Panc1 (cell line): ENCODE data around the gene CES4A. TPM values are rescaled to one million over a fixed set of nuclear protein-coding genes. Genes with fewer than 3 reads are reported as not detected.

Experiments used
- ATAC-seq: fragments of 200-7000 bp; cut with Tn5 transposase; 2 replicates; pipeline ENCODE4 v1.9.1; 2020; ENCODE audit warnings: mild to moderate bottlenecking, moderate library complexity
- BruUV-seq: library from RNA; stranded (reverse); fragments of 400-500 nt; replicated peaks from 2 replicates; lab custom pipeline; 2021; lab: Mats Ljungman, UMichigan
- CTCF ChIA-PET: fragments of 300-600 bp; sonication (Branson Sonifier 250); formaldehyde crosslinking; loops from one replicate; lab custom pipeline; 2022; ENCODE audit warnings: antibody characterized with exemption; lab: Charles Lee
- POLR2A ChIA-PET: fragments of 300-600 bp; sonication (Branson Sonifier 250); formaldehyde crosslinking; loops from one replicate; lab custom pipeline; 2022; ENCODE audit warnings: antibody characterized with exemption; lab: Charles Lee
- DNase-seq: peaks from one replicate; pipeline ENCODE4 v3.0.0-alpha.2; 2010; ENCODE audit warnings: low read depth, low spot score
- H3K27ac ChIP-seq: 2 replicates; pipeline ENCODE4 v1.5.1; 2011; ENCODE audit warnings: mild to moderate bottlenecking, low read length, inconsistent platforms
- H3K27me3 ChIP-seq: fragments of 200-500 bp; sonication (Bioruptor generic); 2 replicates; pipeline ENCODE4 v1.6.0; 2014; ENCODE audit warnings: low read length, inconsistent platforms; ENCODE audit not compliant: control insufficient read depth, insufficient read depth
- H3K36me3 ChIP-seq: fragments of 200-500 bp; sonication (Bioruptor generic); 2 replicates; pipeline ENCODE4 v1.5.1; 2014; ENCODE audit warnings: inconsistent platforms, mild to moderate bottlenecking, low read length, moderate library complexity; ENCODE audit not compliant: control insufficient read depth, insufficient read depth
- H3K4me1 ChIP-seq: 2 replicates; pipeline ENCODE4 v1.5.1; 2011; ENCODE audit warnings: inconsistent platforms, mild to moderate bottlenecking, low read length, moderate library complexity; ENCODE audit not compliant: control insufficient read depth, insufficient read depth
- H3K4me3 ChIP-seq, 2 experiments: 2 replicates each; pipeline ENCODE4 v1.5.1; 2011 to 2012; ENCODE audit warnings: low read depth in 2 of 2, low read length in 2 of 2, mild to moderate bottlenecking in 2 of 2, inconsistent platforms in 1 of 2, moderate library complexity in 1 of 2
- H3K9me3 ChIP-seq: fragments of 200-500 bp; sonication (Bioruptor generic); 2 replicates; pipeline ENCODE4 v1.5.1; 2014; ENCODE audit warnings: low read depth, mild to moderate bottlenecking, inconsistent platforms, low read length, moderate library complexity; ENCODE audit not compliant: control insufficient read depth, insufficient read depth
- POLR2AphosphoS5 ChIP-seq: IDR thresholded peaks from 2 replicates; pipeline ENCODE4 v1.6.1; 2012; ENCODE audit warnings: mild to moderate bottlenecking, low read depth, low read length, moderate library complexity
- SIN3A ChIP-seq: IDR thresholded peaks from 2 replicates; pipeline ENCODE4 v1.6.1; 2012; ENCODE audit warnings: low read depth, mild to moderate bottlenecking, low read length, moderate library complexity, borderline replicate concordance; ENCODE audit not compliant: insufficient read depth
- TCF7L2 ChIP-seq: IDR thresholded peaks from 2 replicates; pipeline ENCODE4 v1.6.1; 2011; ENCODE audit warnings: mild to moderate bottlenecking, low read depth, low read length, inconsistent platforms
- in situ Hi-C: cut with HindIII; loops from 2 replicates; pipeline ENCODE4 v1.10.0; 2016; ENCODE audit warnings: low sequenced_read_pairs, low pct_unique_long_range_greater_than_20kb
- intact Hi-C: fragments of 100-400 bp; cut with micrococcal nuclease; formaldehyde crosslinking; loops from one replicate; pipeline ENCODE4 v1.10.0; 2022; ENCODE audit not compliant: unreplicated experiment
- total RNA-seq: library from RNA; stranded (reverse); gene quantifications from one replicate; pipeline ENCODE4 v1.2.1, GENCODE V29; 2021; ENCODE audit not compliant: unreplicated experiment
- TF ChIP-seq, protein P1 (sequence below): fragments of 450-650 bp; IDR thresholded peaks from 2 replicates; pipeline ENCODE4 v1.5.1; 2017; ENCODE audit warnings: mild to moderate bottlenecking
- TF ChIP-seq, protein P2 (sequence below), 2 experiments: IDR thresholded peaks; 2 replicates each; pipeline ENCODE4 v1.6.1; 2011 to 2012; ENCODE audit warnings: low read depth in 2 of 2, control low read depth in 1 of 2, low read length in 1 of 2, mild to moderate bottlenecking in 1 of 2, moderate library complexity in 1 of 2; ENCODE audit not compliant: insufficient read depth in 1 of 2

Gene CES4A
- total RNA-seq, 1 experiment from 2014 or later, result 6.1 TPM

DNA sequence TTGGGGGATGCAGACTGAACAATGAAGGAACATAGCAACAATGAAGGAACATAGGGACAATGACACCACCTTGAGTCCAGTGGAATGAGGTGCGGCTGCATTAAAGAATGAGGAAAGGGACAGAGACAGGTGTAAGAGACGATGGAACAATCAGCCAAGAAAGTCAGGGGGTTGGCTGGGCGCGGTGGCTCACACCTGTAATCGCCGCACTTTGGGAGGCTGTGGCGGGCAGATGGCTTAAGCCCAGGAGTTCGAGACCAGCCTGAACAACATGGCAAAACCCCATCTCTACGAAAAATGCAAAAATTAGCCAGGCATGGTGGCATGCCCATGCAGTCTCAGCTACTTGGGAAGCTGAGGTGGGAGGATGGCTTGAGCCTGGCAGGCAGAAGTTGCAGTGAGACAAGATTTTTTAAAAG, 26.9 kb downstream of the CES4A start:
- no peaks in the 10 kb centered on the region for H3K27me3 ChIP-seq
- no peaks in the 10 kb centered on the region for H3K36me3 ChIP-seq
- 0 out of 2 replicates have a peak, but pooled peaks have one; percentile 28 for ATAC-seq
- BruUV-seq, result no TSS peak
- DNase-seq, result no peak
- in situ Hi-C loops, result no loop called here
- ChIA-PET CTCF (no interaction called here), POLR2A (no interaction called here)
- H3K9me3 ChIP-seq, result no peaks in the 10 kb centered on the region
- H3K4me1 ChIP-seq, result no peaks in the 10 kb centered on the region
- no peak overlapping the region for H3K27ac ChIP-seq
- no peak for TF ChIP-seq POLR2AphosphoS5
- TF ChIP-seq, protein P1, sequence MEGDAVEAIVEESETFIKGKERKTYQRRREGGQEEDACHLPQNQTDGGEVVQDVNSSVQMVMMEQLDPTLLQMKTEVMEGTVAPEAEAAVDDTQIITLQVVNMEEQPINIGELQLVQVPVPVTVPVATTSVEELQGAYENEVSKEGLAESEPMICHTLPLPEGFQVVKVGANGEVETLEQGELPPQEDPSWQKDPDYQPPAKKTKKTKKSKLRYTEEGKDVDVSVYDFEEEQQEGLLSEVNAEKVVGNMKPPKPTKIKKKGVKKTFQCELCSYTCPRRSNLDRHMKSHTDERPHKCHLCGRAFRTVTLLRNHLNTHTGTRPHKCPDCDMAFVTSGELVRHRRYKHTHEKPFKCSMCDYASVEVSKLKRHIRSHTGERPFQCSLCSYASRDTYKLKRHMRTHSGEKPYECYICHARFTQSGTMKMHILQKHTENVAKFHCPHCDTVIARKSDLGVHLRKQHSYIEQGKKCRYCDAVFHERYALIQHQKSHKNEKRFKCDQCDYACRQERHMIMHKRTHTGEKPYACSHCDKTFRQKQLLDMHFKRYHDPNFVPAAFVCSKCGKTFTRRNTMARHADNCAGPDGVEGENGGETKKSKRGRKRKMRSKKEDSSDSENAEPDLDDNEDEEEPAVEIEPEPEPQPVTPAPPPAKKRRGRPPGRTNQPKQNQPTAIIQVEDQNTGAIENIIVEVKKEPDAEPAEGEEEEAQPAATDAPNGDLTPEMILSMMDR, result peak; percentile 48; the same call in 1 of the 2 replicates
- intact Hi-C loops, result loop anchor here (2.0 to 10.0 kb wide), 3 partner anchors 39 to 139 kb away; partner anchors contain the start of genes B3GNT9, FBXL8, PHAF1 and TRADD
- H3K4me3 ChIP-seq, result no peak overlapping the region

DNA sequence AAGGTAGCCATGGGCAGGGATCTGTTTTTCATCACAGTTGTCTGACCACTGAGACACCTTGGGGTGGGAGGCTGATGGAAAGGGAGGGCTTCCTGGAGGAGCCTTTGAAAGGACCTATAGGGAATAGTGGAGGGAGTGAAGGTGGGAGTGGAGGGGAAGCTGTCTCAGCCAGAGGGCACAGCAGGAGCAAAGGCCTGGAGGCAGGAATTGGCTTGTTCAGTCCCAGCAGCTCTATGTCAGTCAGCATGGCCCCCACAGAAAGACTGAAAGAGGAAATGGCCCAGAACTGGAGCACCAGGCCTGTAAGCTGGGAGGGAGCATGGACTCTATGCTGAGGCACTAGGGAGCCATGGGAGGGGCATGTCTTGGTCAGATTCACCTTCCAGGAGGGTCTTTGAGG, 27.8 kb downstream of the CES4A start:
- Histone ChIP-seq H3K4me3 (no peak overlapping the region), H3K4me1 (no peaks in the 10 kb centered on the region), H3K9me3 (no peaks in the 10 kb centered on the region), H3K27ac (no peak overlapping the region), H3K36me3 (no peaks in the 10 kb centered on the region), H3K27me3 (no peaks in the 10 kb centered on the region)
- TF ChIP-seq SIN3A (no peak), POLR2AphosphoS5 (no peak), TCF7L2 (no peak)
- TF ChIP-seq, protein P2, sequence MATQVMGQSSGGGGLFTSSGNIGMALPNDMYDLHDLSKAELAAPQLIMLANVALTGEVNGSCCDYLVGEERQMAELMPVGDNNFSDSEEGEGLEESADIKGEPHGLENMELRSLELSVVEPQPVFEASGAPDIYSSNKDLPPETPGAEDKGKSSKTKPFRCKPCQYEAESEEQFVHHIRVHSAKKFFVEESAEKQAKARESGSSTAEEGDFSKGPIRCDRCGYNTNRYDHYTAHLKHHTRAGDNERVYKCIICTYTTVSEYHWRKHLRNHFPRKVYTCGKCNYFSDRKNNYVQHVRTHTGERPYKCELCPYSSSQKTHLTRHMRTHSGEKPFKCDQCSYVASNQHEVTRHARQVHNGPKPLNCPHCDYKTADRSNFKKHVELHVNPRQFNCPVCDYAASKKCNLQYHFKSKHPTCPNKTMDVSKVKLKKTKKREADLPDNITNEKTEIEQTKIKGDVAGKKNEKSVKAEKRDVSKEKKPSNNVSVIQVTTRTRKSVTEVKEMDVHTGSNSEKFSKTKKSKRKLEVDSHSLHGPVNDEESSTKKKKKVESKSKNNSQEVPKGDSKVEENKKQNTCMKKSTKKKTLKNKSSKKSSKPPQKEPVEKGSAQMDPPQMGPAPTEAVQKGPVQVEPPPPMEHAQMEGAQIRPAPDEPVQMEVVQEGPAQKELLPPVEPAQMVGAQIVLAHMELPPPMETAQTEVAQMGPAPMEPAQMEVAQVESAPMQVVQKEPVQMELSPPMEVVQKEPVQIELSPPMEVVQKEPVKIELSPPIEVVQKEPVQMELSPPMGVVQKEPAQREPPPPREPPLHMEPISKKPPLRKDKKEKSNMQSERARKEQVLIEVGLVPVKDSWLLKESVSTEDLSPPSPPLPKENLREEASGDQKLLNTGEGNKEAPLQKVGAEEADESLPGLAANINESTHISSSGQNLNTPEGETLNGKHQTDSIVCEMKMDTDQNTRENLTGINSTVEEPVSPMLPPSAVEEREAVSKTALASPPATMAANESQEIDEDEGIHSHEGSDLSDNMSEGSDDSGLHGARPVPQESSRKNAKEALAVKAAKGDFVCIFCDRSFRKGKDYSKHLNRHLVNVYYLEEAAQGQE (IDR thresholded peaks at IDR 0.05; ENCODE audit: insufficient read depth in 1 of 2, low read depth in 2 of 2, low read length in 1 of 2), result no peak
- TF ChIP-seq, protein P1, result no peak
- DNase-seq, result no peak
- ChIA-PET CTCF (interaction anchor here (0.6 kb wide), 1 partner anchor 24 kb away, joined by 3 read pairs; no protein-coding TSS in a partner anchor), POLR2A (no interaction called here)
- intact Hi-C loops, result loop anchor here (5.0 to 10.0 kb wide), 2 partner anchors 91 to 139 kb away; partner anchors contain the start of genes B3GNT9, FBXL8, PHAF1 and TRADD
- no TSS peak for BruUV-seq
- in situ Hi-C loops, result no loop called here
- no peak for ATAC-seq
